Calu3 (cell line): ENCODE results near the gene CD2. TPM values are rescaled to one million over a fixed set of nuclear protein-coding genes. Genes with fewer than 3 reads are reported as not detected.

ENCODE experiments used
- BruUV-seq: library from RNA; stranded (reverse); fragments of 400-500 nt; replicated peaks from 2 replicates; lab custom pipeline; 2021; lab: Mats Ljungman, UMichigan
- CTCF ChIA-PET: fragments of 300-600 bp; sonication (Branson Sonifier 250); formaldehyde crosslinking; loops from one replicate; lab custom pipeline; 2022; ENCODE audit warnings: antibody characterized with exemption; lab: Charles Lee
- DNase-seq: peaks from one replicate; pipeline ENCODE4 v3.0.0; 2022
- H3K27ac Mint-ChIP-seq: one replicate; pipeline ENCODE4 v1.8.0; 2022; ENCODE audit warnings: mixed read lengths; ENCODE audit not compliant: unreplicated experiment
- H3K27me3 Mint-ChIP-seq: one replicate; pipeline ENCODE4 v1.8.0; 2022; ENCODE audit warnings: mixed read lengths; ENCODE audit not compliant: unreplicated experiment
- H3K36me3 Mint-ChIP-seq: one replicate; pipeline ENCODE4 v1.8.0; 2022; ENCODE audit warnings: mild to moderate bottlenecking, moderate library complexity, mixed read lengths; ENCODE audit not compliant: insufficient read depth, unreplicated experiment
- H3K4me1 Mint-ChIP-seq: one replicate; pipeline ENCODE4 v1.8.0; 2022; ENCODE audit warnings: mild to moderate bottlenecking, low read depth, mixed read lengths; ENCODE audit not compliant: unreplicated experiment
- H3K4me3 Mint-ChIP-seq: one replicate; pipeline ENCODE4 v1.8.0; 2022; ENCODE audit warnings: mild to moderate bottlenecking, low read depth, moderate library complexity, mixed read lengths; ENCODE audit not compliant: unreplicated experiment
- H3K9me3 Mint-ChIP-seq: one replicate; pipeline ENCODE4 v1.8.0; 2022; ENCODE audit warnings: low read depth, mixed read lengths; ENCODE audit not compliant: unreplicated experiment
- CTCF ChIP-seq: fragments of 200-600 bp; IDR thresholded peaks from one replicate; pipeline ENCODE4 v1.8.0; 2022; ENCODE audit warnings: antibody characterized with exemption; ENCODE audit not compliant: unreplicated experiment
- intact Hi-C: fragments of 100-400 bp; cut with micrococcal nuclease; formaldehyde crosslinking; loops from one replicate; pipeline ENCODE4 v1.10.0; 2022; ENCODE audit not compliant: unreplicated experiment
- total RNA-seq: library from RNA; stranded (reverse); gene quantifications from 2 replicates; pipeline ENCODE4 v1.2.3, GENCODE V29; 2022

The CD2 gene
- total RNA-seq, 1 experiment from 2014 or later = not detected

- H3K4me1 Mint-ChIP-seq = no peaks in the 10 kb centered on the region
- CTCF ChIA-PET = interaction anchor here (0.6 to 2.1 kb wide), 2 partner anchors 84 to 334 kb away, joined by 3 to 7 read pairs; no protein-coding TSS in a partner anchor
- intact Hi-C loops = no loop called here
- no peak for DNase-seq
- no peaks in the 10 kb centered on the region for H3K9me3 Mint-ChIP-seq
- no peak overlapping the region for H3K27ac Mint-ChIP-seq
- no peak for TF ChIP-seq CTCF
- no TSS peak for BruUV-seq
- H3K4me3 Mint-ChIP-seq = no peak overlapping the region
- no peaks in the 10 kb centered on the region for H3K36me3 Mint-ChIP-seq
- H3K27me3 Mint-ChIP-seq = peaks cover 43% of the 10 kb centered on the region
Measured at GRCh38 chr1:116733476-116734365, 20.5 kb upstream of the CD2 start.

GRCh38 chr1:116735246-116735645 lies 19.0 kb upstream of the CD2 start:
- TF ChIP-seq CTCF = no peak
- peaks cover 28% of the 10 kb centered on the region for H3K27me3 Mint-ChIP-seq
- CTCF ChIA-PET = interaction anchor here (2.1 kb wide), 1 partner anchor 83 kb away, joined by 7 read pairs; no protein-coding TSS in a partner anchor
- DNase-seq = no peak
- H3K4me1 Mint-ChIP-seq = no peaks in the 10 kb centered on the region
- intact Hi-C loops = no loop called here
- no peaks in the 10 kb centered on the region for H3K36me3 Mint-ChIP-seq
- peaks cover 1% of the 10 kb centered on the region for H3K9me3 Mint-ChIP-seq
- BruUV-seq = no TSS peak
- no peak overlapping the region for H3K4me3 Mint-ChIP-seq
- H3K27ac Mint-ChIP-seq = no peak overlapping the region

- CTCF ChIA-PET = interaction anchor here (0.5 to 2.0 kb wide), 9 partner anchors 32 to 1002 kb away, joined by 3 to 12 read pairs (median 3); no protein-coding TSS in a partner anchor
- Mint-ChIP-seq H3K36me3 (no peaks in the 10 kb centered on the region), H3K27me3 (peaks cover 20% of the 10 kb centered on the region), H3K9me3 (peaks cover 4% of the 10 kb centered on the region), H3K4me1 (no peaks in the 10 kb centered on the region), H3K4me3 (no peak overlapping the region), H3K27ac (no peak overlapping the region)
- intact Hi-C loops = loop anchor here (1.0 kb wide), 2 partner anchors 80 to 318 kb away; no protein-coding TSS in a partner anchor
- peak; percentile 61 for TF ChIP-seq CTCF
- no TSS peak for BruUV-seq
- DNase-seq = peak; percentile 57
Measured at GRCh38 chr1:116737020-116737854, 17.0 kb upstream of the CD2 start.

GRCh38 chr1:116737855-116738321 lies 16.3 kb upstream of the CD2 start:
- no TSS peak for BruUV-seq
- Mint-ChIP-seq H3K27ac (no peak overlapping the region), H3K27me3 (peaks cover 14% of the 10 kb centered on the region), H3K4me1 (no peaks in the 10 kb centered on the region), H3K36me3 (no peaks in the 10 kb centered on the region), H3K9me3 (peaks cover 4% of the 10 kb centered on the region), H3K4me3 (no peak overlapping the region)
- intact Hi-C loops = loop anchor here (1.0 kb wide), 2 partner anchors 79 to 317 kb away; no protein-coding TSS in a partner anchor
- no peak for DNase-seq
- CTCF ChIA-PET = interaction anchor here (0.5 to 2.0 kb wide), 10 partner anchors 32 to 1002 kb away, joined by 3 to 12 read pairs (median 3); no protein-coding TSS in a partner anchor
- no peak for TF ChIP-seq CTCF
